ENCODE results near the gene DDX20. TPM values are rescaled to one million over a fixed set of nuclear protein-coding genes. Genes with fewer than 3 reads are reported as not detected.
"Not testable (repeated sequence)": the region's sequence is repeated elsewhere in the genome, so short reads cannot be mapped to it uniquely, and the experiment has no call there.

Gene DDX20
- total RNA-seq, 1 experiment from 2014 or later, result 8.4 TPM

GRCh38 chr1:111798580-111798979 is 42.9 kb downstream of the DDX20 start:
- TF ChIP-seq EZH2 (IDR thresholded peaks at IDR 0.05; ENCODE audit: low read depth) (no peak), CTCF (conservative IDR thresholded peaks at IDR 0.05) (no peak)
- Histone ChIP-seq H3K4me1 (replicated peaks; ENCODE audit: insufficient read depth) (no peaks in the 10 kb centered on the region), H3K9me3 (ENCODE audit: insufficient read depth, low read depth) (no peaks in the 10 kb centered on the region), H3K4me2 (no peak overlapping the region), H4K20me1 (ENCODE audit: insufficient read depth) (no peaks in the 10 kb centered on the region), H3K9me2 (ENCODE audit: insufficient read depth) (no peaks in the 10 kb centered on the region), H3K79me2 (ENCODE audit: low read depth) (no peaks in the 10 kb centered on the region), H3K4me3 (no peak overlapping the region), H3K27me3 (ENCODE audit: insufficient read depth, low read depth) (peaks cover 94% of the 10 kb centered on the region), H3K36me3 (ENCODE audit: low read depth) (no peaks in the 10 kb centered on the region), H2AFZ (no peak overlapping the region), H3K27ac (no peak overlapping the region), H3F3A (ENCODE audit: insufficient read depth, low read depth) (no peaks in the 10 kb centered on the region)
- POLR2A ChIA-PET (ENCODE audit: unreplicated experiment), result no interaction called here
- BruUV-seq (replicated peaks), result no TSS peak
- intact Hi-C loops (cut with micrococcal nuclease; ENCODE audit: unreplicated experiment), result no loop called here
- DNase-seq, result no peak
- CTCF ChIA-PET, result no interaction called here

- POLR2A ChIA-PET (ENCODE audit: unreplicated experiment); H4K20me1 ChIP-seq (ENCODE audit: insufficient read depth); H3K9me3 ChIP-seq (ENCODE audit: insufficient read depth, low read depth); H2AFZ ChIP-seq; H3K4me1 ChIP-seq (replicated peaks; ENCODE audit: insufficient read depth); intact Hi-C loops (cut with micrococcal nuclease; ENCODE audit: unreplicated experiment); BruUV-seq (replicated peaks); H3K4me2 ChIP-seq; H3K4me3 ChIP-seq; CTCF ChIA-PET; H3F3A ChIP-seq (ENCODE audit: insufficient read depth, low read depth); DNase-seq; H3K79me2 ChIP-seq (ENCODE audit: low read depth); H3K27ac ChIP-seq; H3K9me2 ChIP-seq (ENCODE audit: insufficient read depth); H3K36me3 ChIP-seq (ENCODE audit: low read depth): not testable (repeated sequence)
- peak; percentile 91; the same call in 1 of the 2 replicates for TF ChIP-seq EZH2 (IDR thresholded peaks at IDR 0.05; ENCODE audit: low read depth)
- peaks cover 94% of the 10 kb centered on the region for H3K27me3 ChIP-seq (ENCODE audit: insufficient read depth, low read depth)
Measured at GRCh38 chr1:111799722-111800121, 44.0 kb downstream of the DDX20 start.

- ChIA-PET POLR2A (ENCODE audit: unreplicated experiment) (no interaction called here), CTCF (no interaction called here)
- Histone ChIP-seq H2AFZ (no peak overlapping the region), H3K36me3 (ENCODE audit: low read depth) (no peaks in the 10 kb centered on the region), H3K4me3 (no peak overlapping the region), H3K9me2 (ENCODE audit: insufficient read depth) (no peaks in the 10 kb centered on the region), H3K27ac (no peak overlapping the region), H3K79me2 (ENCODE audit: low read depth) (no peaks in the 10 kb centered on the region), H3K9me3 (ENCODE audit: insufficient read depth, low read depth) (no peaks in the 10 kb centered on the region), H4K20me1 (ENCODE audit: insufficient read depth) (no peaks in the 10 kb centered on the region), H3F3A (ENCODE audit: insufficient read depth, low read depth) (no peaks in the 10 kb centered on the region), H3K4me2 (no peak overlapping the region), H3K4me1 (replicated peaks; ENCODE audit: insufficient read depth) (no peaks in the 10 kb centered on the region), H3K27me3 (ENCODE audit: insufficient read depth, low read depth) (peaks cover 95% of the 10 kb centered on the region)
- BruUV-seq (replicated peaks), result no TSS peak
- TF ChIP-seq EZH2 (IDR thresholded peaks at IDR 0.05; ENCODE audit: low read depth) (no peak), CTCF (conservative IDR thresholded peaks at IDR 0.05) (no peak)
- intact Hi-C loops (cut with micrococcal nuclease; ENCODE audit: unreplicated experiment), result no loop called here
- DNase-seq, result no peak
Measured at GRCh38 chr1:111801071-111801850, 45.6 kb downstream of the DDX20 start.

- Histone ChIP-seq H2AFZ (no peak overlapping the region), H3K4me1 (replicated peaks; ENCODE audit: insufficient read depth) (no peaks in the 10 kb centered on the region), H3F3A (ENCODE audit: insufficient read depth, low read depth) (no peaks in the 10 kb centered on the region), H3K79me2 (ENCODE audit: low read depth) (no peaks in the 10 kb centered on the region), H3K27ac (no peak overlapping the region), H3K9me2 (ENCODE audit: insufficient read depth) (no peaks in the 10 kb centered on the region), H3K9me3 (ENCODE audit: insufficient read depth, low read depth) (no peaks in the 10 kb centered on the region), H3K4me2 (no peak overlapping the region), H4K20me1 (ENCODE audit: insufficient read depth) (no peaks in the 10 kb centered on the region), H3K36me3 (ENCODE audit: low read depth) (no peaks in the 10 kb centered on the region), H3K4me3 (no peak overlapping the region), H3K27me3 (ENCODE audit: insufficient read depth, low read depth) (peaks cover 95% of the 10 kb centered on the region)
- BruUV-seq (replicated peaks), result no TSS peak
- intact Hi-C loops (cut with micrococcal nuclease; ENCODE audit: unreplicated experiment), result no loop called here
- CTCF ChIA-PET, result no interaction called here
- no peak for DNase-seq
- POLR2A ChIA-PET (ENCODE audit: unreplicated experiment), result no interaction called here
- TF ChIP-seq CTCF (conservative IDR thresholded peaks at IDR 0.05) (no peak), EZH2 (IDR thresholded peaks at IDR 0.05; ENCODE audit: low read depth) (no peak)
Measured at GRCh38 chr1:111802110-111802509, 46.4 kb downstream of the DDX20 start.

Data from PC-9 (cell line).